Measurements from ENCODE around the gene MSH3. TPM values are rescaled to one million over a fixed set of nuclear protein-coding genes. Genes with fewer than 3 reads are reported as not detected.

Gene MSH3
- total and polyA plus RNA-seq, 2 of the 8 experiments (the other 6 are each of a cell fraction or from before 2014, with no cell fraction given) = 3.6 to 22.6 TPM

DNA sequence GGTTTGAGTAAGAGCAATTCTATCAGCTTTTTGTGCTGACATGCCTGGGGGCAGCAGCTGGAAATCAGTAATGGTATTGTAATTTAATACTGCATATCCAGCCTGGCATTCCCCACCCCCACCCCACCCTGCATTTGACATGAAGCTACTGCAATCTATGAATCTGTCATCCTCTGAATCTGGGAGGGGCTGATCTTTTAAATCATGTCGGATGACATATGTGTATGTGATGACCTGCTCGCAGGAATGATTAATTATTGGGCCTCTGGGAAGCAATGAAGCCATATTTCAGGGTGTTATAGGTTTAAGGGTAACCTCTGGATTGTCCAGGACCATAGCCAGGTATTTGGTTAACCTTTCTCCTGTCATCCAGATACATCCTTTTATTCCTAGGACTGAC, 241.1 kb downstream of the MSH3 start:
- Histone ChIP-seq H4K91ac (replicated peaks; ENCODE audit: insufficient read length, low read length) (no peak overlapping the region), H3K4me1 (replicated peaks in 1 of 4; ENCODE audit: control insufficient read depth in 3 of 4, insufficient read depth in 4 of 4, low read length in 3 of 4) (no peaks in the 10 kb centered on the region), H3K27me3 (replicated peaks in 1 of 4; ENCODE audit: control insufficient read depth in 3 of 4, extremely low read depth in 1 of 4, insufficient read depth in 3 of 4, low read length in 3 of 4) (no peaks in the 10 kb centered on the region), H3K79me2 (ENCODE audit: control insufficient read depth in 1 of 2, insufficient read depth in 2 of 2, low read length in 2 of 2) (no peaks in the 10 kb centered on the region), H2AFZ (ENCODE audit: low read length) (no peak overlapping the region), H2BK12ac (ENCODE audit: low read depth, low read length) (no peak overlapping the region), H3K9me3 (ENCODE audit: insufficient read depth in 2 of 2, low read depth in 1 of 2, low read length in 1 of 2) (no peaks in the 10 kb centered on the region), H2BK15ac (ENCODE audit: low read length) (no peak overlapping the region), H3K4me3 (ENCODE audit: extremely low read depth in 1 of 4, insufficient read depth in 2 of 4, low read depth in 3 of 4, low read length in 4 of 4) (no peak overlapping the region), H2BK120ac (replicated peaks; ENCODE audit: low read depth, low read length) (no peak overlapping the region), H3K23ac (ENCODE audit: insufficient read length) (no peak overlapping the region), H3K18ac (ENCODE audit: extremely low read depth, low read length) (no peak overlapping the region), H3K36me3 (ENCODE audit: control insufficient read depth in 2 of 4, insufficient read depth in 4 of 4, low read length in 3 of 4) (no peaks in the 10 kb centered on the region), H3K14ac (ENCODE audit: insufficient read length) (no peak overlapping the region), H3K4me2 (ENCODE audit: insufficient read depth in 1 of 2, low read depth in 2 of 2, low read length in 2 of 2) (no peak overlapping the region), H3K4ac (replicated peaks; ENCODE audit: insufficient read length, low read depth, low read length) (no peak overlapping the region), H4K5ac (ENCODE audit: insufficient read length, low read depth, low read length) (no peak overlapping the region), H3K56ac (replicated peaks; ENCODE audit: insufficient read length, low read depth, low read length) (no peak overlapping the region), H2BK5ac (ENCODE audit: low read depth, low read length) (no peak overlapping the region), H2AK5ac (ENCODE audit: low read depth, low read length) (no peak overlapping the region), H2BK20ac (ENCODE audit: low read length) (no peak overlapping the region), H3K79me1 (ENCODE audit: low read depth, low read length) (no peaks in the 10 kb centered on the region), H3K23me2 (ENCODE audit: low read depth, low read length) (no peaks in the 10 kb centered on the region), H3K9ac (replicated peaks in 1 of 4; ENCODE audit: extremely low read depth in 1 of 4, low read depth in 3 of 4, low read length in 3 of 4) (no peak overlapping the region), H3K27ac (ENCODE audit: low read depth, low read length) (no peak overlapping the region), H4K8ac (ENCODE audit: extremely low read depth, insufficient read depth, low read length) (no peak overlapping the region), H4K20me1 (replicated peaks in 1 of 2; ENCODE audit: control insufficient read depth in 1 of 2, insufficient read depth in 2 of 2, low read length in 2 of 2) (no peaks in the 10 kb centered on the region)
- TF ChIP-seq, protein P1, sequence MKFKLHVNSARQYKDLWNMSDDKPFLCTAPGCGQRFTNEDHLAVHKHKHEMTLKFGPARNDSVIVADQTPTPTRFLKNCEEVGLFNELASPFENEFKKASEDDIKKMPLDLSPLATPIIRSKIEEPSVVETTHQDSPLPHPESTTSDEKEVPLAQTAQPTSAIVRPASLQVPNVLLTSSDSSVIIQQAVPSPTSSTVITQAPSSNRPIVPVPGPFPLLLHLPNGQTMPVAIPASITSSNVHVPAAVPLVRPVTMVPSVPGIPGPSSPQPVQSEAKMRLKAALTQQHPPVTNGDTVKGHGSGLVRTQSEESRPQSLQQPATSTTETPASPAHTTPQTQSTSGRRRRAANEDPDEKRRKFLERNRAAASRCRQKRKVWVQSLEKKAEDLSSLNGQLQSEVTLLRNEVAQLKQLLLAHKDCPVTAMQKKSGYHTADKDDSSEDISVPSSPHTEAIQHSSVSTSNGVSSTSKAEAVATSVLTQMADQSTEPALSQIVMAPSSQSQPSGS (IDR thresholded peaks at IDR 0.05; ENCODE audit: low read length) = no peak
- TF ChIP-seq RXRA (IDR thresholded peaks at IDR 0.05; ENCODE audit: insufficient read depth, low read depth, low read length) (no peak), MAFK (IDR thresholded peaks at IDR 0.05; ENCODE audit: low read depth, low read length) (no peak), SIX5 (IDR thresholded peaks at IDR 0.05; ENCODE audit: low read depth, low read length) (no peak), RAD21 (IDR thresholded peaks at IDR 0.05 in 1 of 2, conservative IDR thresholded peaks at IDR 0.05 in 1 of 2; ENCODE audit: low read depth in 2 of 2, low read length in 2 of 2) (no peak), SAP30 (IDR thresholded peaks at IDR 0.05; ENCODE audit: insufficient read depth, insufficient replicate concordance, low read length) (no peak), TCF12 (IDR thresholded peaks at IDR 0.05; ENCODE audit: low read depth, low read length) (no peak), CHD1 (IDR thresholded peaks at IDR 0.05; ENCODE audit: low read depth, low read length) (no peak), GTF2F1 (IDR thresholded peaks at IDR 0.05; ENCODE audit: borderline replicate concordance, low read depth, low read length) (no peak), KDM5A (IDR thresholded peaks at IDR 0.05; ENCODE audit: low read length) (no peak), ZNF274 (IDR thresholded peaks at IDR 0.05; ENCODE audit: borderline replicate concordance, extremely low read depth, low read length) (no peak), RNF2 (IDR thresholded peaks at IDR 0.05; ENCODE audit: borderline replicate concordance, low read depth, low read length, missing control alignments, poor library complexity, severe bottlenecking) (no peak)
- WGBS, 2 experiments (ENCODE audit: extremely low coverage in 1 of 2, insufficient coverage in 1 of 2, insufficient read length in 1 of 2, insufficient replicate concordance in 2 of 2, low coverage in 1 of 2, low lambda C conversion rate in 2 of 2, missing lambda C conversion rate in 1 of 2) = 88% methylated on average over 2 of the region's 2 CpGs; no CpG with 5 or more reads in 1 of the 2 experiments
- FAIRE-seq = no peak
- DNase-seq (ENCODE audit: low read depth in 1 of 2, low spot score in 2 of 2) = peak in 1 of 2 experiments; percentile 20
- ChIA-PET CTCF (ENCODE audit: partially characterized antibody) (no interaction called here), POLR2A (ENCODE audit: partially characterized antibody) (no interaction called here)

Measured in H1 (cell line).